Fibroblast of lung (primary cell): ENCODE results near the gene KCNH1.

Source experiments
- EZH2 ChIP-seq: IDR thresholded peaks from 2 replicates; pipeline ENCODE4 v1.5.1; 2012; ENCODE audit warnings: low read length, control low read depth, mild to moderate bottlenecking; ENCODE audit errors: missing control alignments
- TF ChIP-seq, protein P1 (sequence below), 2 donors: IDR thresholded peaks in 1 of 2; conservative IDR thresholded peaks in 1 of 2; 1 replicate in 1 of 2; 2 replicates in 1 of 2; pipeline ENCODE4 v1.5.1; 2011 to 2012; ENCODE audit warnings: low read length in 2 of 2, control low read depth in 1 of 2, inconsistent platforms in 1 of 2, low read depth in 1 of 2, mild to moderate bottlenecking in 1 of 2

DNA sequence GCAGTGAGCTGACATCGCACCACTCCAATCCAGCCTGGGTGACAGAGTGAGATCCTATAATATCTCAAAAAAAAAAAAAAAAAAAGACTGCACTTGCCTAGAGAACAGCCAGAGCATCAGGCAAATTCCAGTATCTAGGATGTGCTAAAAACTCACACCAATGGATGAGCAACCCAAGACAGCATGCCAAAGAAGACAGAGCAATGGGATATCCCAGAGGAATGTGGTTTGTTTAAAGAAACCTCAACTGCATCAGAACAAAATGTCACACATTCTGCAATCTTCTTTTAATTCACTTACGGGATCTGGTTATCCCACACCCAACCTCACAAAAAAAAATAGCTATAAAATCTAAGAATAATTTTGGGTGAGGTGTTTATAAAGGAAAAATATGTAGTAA is 7.3 kb downstream of the KCNH1 start:
- TF ChIP-seq, protein P1, sequence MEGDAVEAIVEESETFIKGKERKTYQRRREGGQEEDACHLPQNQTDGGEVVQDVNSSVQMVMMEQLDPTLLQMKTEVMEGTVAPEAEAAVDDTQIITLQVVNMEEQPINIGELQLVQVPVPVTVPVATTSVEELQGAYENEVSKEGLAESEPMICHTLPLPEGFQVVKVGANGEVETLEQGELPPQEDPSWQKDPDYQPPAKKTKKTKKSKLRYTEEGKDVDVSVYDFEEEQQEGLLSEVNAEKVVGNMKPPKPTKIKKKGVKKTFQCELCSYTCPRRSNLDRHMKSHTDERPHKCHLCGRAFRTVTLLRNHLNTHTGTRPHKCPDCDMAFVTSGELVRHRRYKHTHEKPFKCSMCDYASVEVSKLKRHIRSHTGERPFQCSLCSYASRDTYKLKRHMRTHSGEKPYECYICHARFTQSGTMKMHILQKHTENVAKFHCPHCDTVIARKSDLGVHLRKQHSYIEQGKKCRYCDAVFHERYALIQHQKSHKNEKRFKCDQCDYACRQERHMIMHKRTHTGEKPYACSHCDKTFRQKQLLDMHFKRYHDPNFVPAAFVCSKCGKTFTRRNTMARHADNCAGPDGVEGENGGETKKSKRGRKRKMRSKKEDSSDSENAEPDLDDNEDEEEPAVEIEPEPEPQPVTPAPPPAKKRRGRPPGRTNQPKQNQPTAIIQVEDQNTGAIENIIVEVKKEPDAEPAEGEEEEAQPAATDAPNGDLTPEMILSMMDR (conservative IDR thresholded peaks at IDR 0.05 in 1 of 2, IDR thresholded peaks at IDR 0.05 in 1 of 2; ENCODE audit: low read depth in 1 of 2, low read length in 2 of 2), result no peak
- no peak for TF ChIP-seq EZH2
